Stimulated activated naive B cell treated with anti-CD40 and anti-IgM and Interleukin-4, amounts not matched to agents 10 μg/mL and 1 μg/mL and 100 μg/mL, for 72 hours (primary cell): Measurements from ENCODE around the gene ARMC9.

Experiments used
- ATAC-seq, 2 donors: fragments of 150-1000 bp; cut with Tn5 transposase; replicated peaks; 2 replicates each; pipeline ENCODE4 v1.10.0; 2021; ENCODE audit warnings: moderate library complexity in 1 of 2
- DNase-seq: peaks from one replicate; pipeline ENCODE4 v3.0.0; 2021
- H3K27ac Mint-ChIP-seq: one replicate; pipeline ENCODE4 v1.8.0; 2022; ENCODE audit warnings: mild to moderate bottlenecking, mixed read lengths
- H3K27me3 Mint-ChIP-seq, 2 donors: one replicate each; pipeline ENCODE4 v1.8.0; 2022; ENCODE audit warnings: mixed read lengths in 2 of 2
- H3K36me3 Mint-ChIP-seq, 2 donors: one replicate each; pipeline ENCODE4 v1.8.0; 2022; ENCODE audit warnings: mixed read lengths in 2 of 2, mild to moderate bottlenecking in 1 of 2
- H3K4me1 Mint-ChIP-seq, 2 donors: one replicate each; pipeline ENCODE4 v1.8.0; 2022; ENCODE audit warnings: mixed read lengths in 2 of 2, mild to moderate bottlenecking in 1 of 2
- H3K4me3 Mint-ChIP-seq, 2 donors: one replicate each; pipeline ENCODE4 v1.8.0; 2022; ENCODE audit warnings: mild to moderate bottlenecking in 2 of 2, mixed read lengths in 2 of 2, moderate library complexity in 1 of 2
- H3K9me3 Mint-ChIP-seq, 2 donors: one replicate each; pipeline ENCODE4 v1.8.0; 2022; ENCODE audit warnings: mixed read lengths in 2 of 2, mild to moderate bottlenecking in 1 of 2

Gene ARMC9

GRCh38 chr2:231256494-231256893 is 58.1 kb downstream of the ARMC9 start:
- Mint-ChIP-seq H3K4me1 (no peaks in the 10 kb centered on the region), H3K4me3 (no peak overlapping the region)
- DNase-seq: no peak

GRCh38 chr2:231257763-231258162 is 59.3 kb downstream of the ARMC9 start:
- no peaks in the 10 kb centered on the region for H3K9me3 Mint-ChIP-seq
- H3K4me3 Mint-ChIP-seq: no peak overlapping the region
- DNase-seq: no peak
- H3K27me3 Mint-ChIP-seq: no peaks in the 10 kb centered on the region
- no peak overlapping the region for H3K27ac Mint-ChIP-seq
- peaks cover 18 to 27% of the 10 kb centered on the region in 2 donors for H3K36me3 Mint-ChIP-seq
- no peaks in the 10 kb centered on the region for H3K4me1 Mint-ChIP-seq
- no peak for ATAC-seq

More at GRCh38 chr2:231256494-231256893, 58.1 kb downstream of the ARMC9 start:
- Mint-ChIP-seq H3K36me3 (peaks cover 16 to 26% of the 10 kb centered on the region in 2 donors), H3K9me3 (no peaks in the 10 kb centered on the region), H3K27ac (no peak overlapping the region), H3K27me3 (no peaks in the 10 kb centered on the region)
- ATAC-seq: no peak

- Mint-ChIP-seq H3K4me1 (no peaks in the 10 kb centered on the region), H3K27ac (no peak overlapping the region), H3K36me3 (peaks cover 22 to 29% of the 10 kb centered on the region in 2 donors), H3K27me3 (no peaks in the 10 kb centered on the region), H3K9me3 (no peaks in the 10 kb centered on the region), H3K4me3 (no peak overlapping the region)
- DNase-seq: no peak
- ATAC-seq: no peak
Observed at GRCh38 chr2:231258701-231259100, 60.3 kb downstream of the ARMC9 start.

GRCh38 chr2:231259104-231259503 is 60.7 kb downstream of the ARMC9 start:
- no peak overlapping the region for H3K4me3 Mint-ChIP-seq
- peaks cover 22 to 26% of the 10 kb centered on the region in 2 donors for H3K36me3 Mint-ChIP-seq
- H3K9me3 Mint-ChIP-seq: no peaks in the 10 kb centered on the region
- DNase-seq (no peak), ATAC-seq (no peak)
- H3K27me3 Mint-ChIP-seq: no peaks in the 10 kb centered on the region
- no peak overlapping the region for H3K27ac Mint-ChIP-seq
- no peaks in the 10 kb centered on the region for H3K4me1 Mint-ChIP-seq

GRCh38 chr2:231260442-231261208 is 62.2 kb downstream of the ARMC9 start:
- no peaks in the 10 kb centered on the region for H3K4me1 Mint-ChIP-seq
- ATAC-seq (no peak), DNase-seq (no peak)
- peaks cover 22 to 26% of the 10 kb centered on the region in 2 donors for H3K36me3 Mint-ChIP-seq
- no peak overlapping the region for H3K4me3 Mint-ChIP-seq
- H3K27ac Mint-ChIP-seq: no peak overlapping the region
- H3K9me3 Mint-ChIP-seq: no peaks in the 10 kb centered on the region
- no peaks in the 10 kb centered on the region for H3K27me3 Mint-ChIP-seq

- H3K27me3 Mint-ChIP-seq: no peaks in the 10 kb centered on the region
- H3K9me3 Mint-ChIP-seq: no peaks in the 10 kb centered on the region
- H3K27ac Mint-ChIP-seq: peak overlapping the region; percentile 79
- peaks cover 0 to 3% of the 10 kb centered on the region in 2 donors for H3K4me1 Mint-ChIP-seq
- peaks cover 20 to 24% of the 10 kb centered on the region in 2 donors for H3K36me3 Mint-ChIP-seq
- no peak overlapping the region for H3K4me3 Mint-ChIP-seq
- no peak for ATAC-seq
- no peak for DNase-seq
Observed at GRCh38 chr2:231263118-231263831, 64.8 kb downstream of the ARMC9 start.

- Mint-ChIP-seq H3K27me3 (no peaks in the 10 kb centered on the region), H3K9me3 (no peaks in the 10 kb centered on the region), H3K4me1 (peaks cover 0 to 3% of the 10 kb centered on the region in 2 donors), H3K27ac (no peak overlapping the region), H3K36me3 (peaks cover 21 to 32% of the 10 kb centered on the region in 2 donors), H3K4me3 (no peak overlapping the region)
- ATAC-seq (no peak), DNase-seq (no peak)
Observed at GRCh38 chr2:231270221-231271114, 72.0 kb downstream of the ARMC9 start.

GRCh38 chr2:231272991-231273390 is 74.6 kb downstream of the ARMC9 start:
- no peaks in the 10 kb centered on the region for H3K27me3 Mint-ChIP-seq
- DNase-seq (no peak), ATAC-seq (no peak)
- H3K4me1 Mint-ChIP-seq: peaks cover 3 to 5% of the 10 kb centered on the region in 2 donors
- no peaks in the 10 kb centered on the region for H3K9me3 Mint-ChIP-seq
- H3K27ac Mint-ChIP-seq: no peak overlapping the region
- H3K36me3 Mint-ChIP-seq: peaks cover 28 to 40% of the 10 kb centered on the region in 2 donors
- no peak overlapping the region for H3K4me3 Mint-ChIP-seq

- H3K9me3 Mint-ChIP-seq: no peaks in the 10 kb centered on the region
- DNase-seq (no peak), ATAC-seq (no peak)
- no peak overlapping the region for H3K4me3 Mint-ChIP-seq
- H3K27ac Mint-ChIP-seq: no peak overlapping the region
- peaks cover 20 to 25% of the 10 kb centered on the region in 2 donors for H3K4me1 Mint-ChIP-seq
- H3K36me3 Mint-ChIP-seq: peaks cover 32 to 48% of the 10 kb centered on the region in 2 donors
- H3K27me3 Mint-ChIP-seq: no peaks in the 10 kb centered on the region
Observed at GRCh38 chr2:231276987-231277386, 78.6 kb downstream of the ARMC9 start.

GRCh38 chr2:231277962-231278361 is 79.5 kb downstream of the ARMC9 start:
- H3K27me3 Mint-ChIP-seq: no peaks in the 10 kb centered on the region
- DNase-seq (no peak), ATAC-seq (peak; percentile 76 to 86)
- peaks cover 35 to 50% of the 10 kb centered on the region in 2 donors for H3K36me3 Mint-ChIP-seq
- no peak overlapping the region for H3K4me3 Mint-ChIP-seq
- no peak overlapping the region for H3K27ac Mint-ChIP-seq
- H3K4me1 Mint-ChIP-seq: peaks cover 20 to 25% of the 10 kb centered on the region in 2 donors
- no peaks in the 10 kb centered on the region for H3K9me3 Mint-ChIP-seq

- Mint-ChIP-seq H3K4me3 (no peak overlapping the region), H3K36me3 (peaks cover 32 to 43% of the 10 kb centered on the region in 2 donors), H3K27ac (no peak overlapping the region), H3K9me3 (no peaks in the 10 kb centered on the region), H3K27me3 (no peaks in the 10 kb centered on the region), H3K4me1 (peaks cover 20 to 25% of the 10 kb centered on the region in 2 donors)
- no peak for ATAC-seq
- no peak for DNase-seq
Observed at GRCh38 chr2:231278868-231279267, 80.4 kb downstream of the ARMC9 start.

- Mint-ChIP-seq H3K27me3 (no peaks in the 10 kb centered on the region), H3K36me3 (peaks cover 33 to 48% of the 10 kb centered on the region in 2 donors), H3K27ac (peak overlapping the region; percentile 70), H3K4me3 (peak overlapping the region; percentile 6 to 47), H3K4me1 (peaks cover 20 to 25% of the 10 kb centered on the region in 2 donors), H3K9me3 (no peaks in the 10 kb centered on the region)
- ATAC-seq (peak; percentile 69 to 73), DNase-seq (no peak)
Observed at GRCh38 chr2:231280846-231281245, 82.4 kb downstream of the ARMC9 start.

- H3K36me3 Mint-ChIP-seq: peaks cover 21 to 31% of the 10 kb centered on the region in 2 donors
- no peaks in the 10 kb centered on the region for H3K9me3 Mint-ChIP-seq
- no peak for DNase-seq
- ATAC-seq: no peak
- H3K4me1 Mint-ChIP-seq: peaks cover 10 to 12% of the 10 kb centered on the region in 2 donors
- no peak overlapping the region for H3K4me3 Mint-ChIP-seq
- H3K27me3 Mint-ChIP-seq: no peaks in the 10 kb centered on the region
- H3K27ac Mint-ChIP-seq: no peak overlapping the region
Observed at GRCh38 chr2:231284296-231284695, 85.9 kb downstream of the ARMC9 start.

- no peaks in the 10 kb centered on the region for H3K27me3 Mint-ChIP-seq
- no peak overlapping the region for H3K4me3 Mint-ChIP-seq
- H3K27ac Mint-ChIP-seq: no peak overlapping the region
- H3K4me1 Mint-ChIP-seq: no peaks in the 10 kb centered on the region
- no peak for DNase-seq
- H3K9me3 Mint-ChIP-seq: no peaks in the 10 kb centered on the region
- ATAC-seq: no peak
- H3K36me3 Mint-ChIP-seq: peaks cover 16 to 25% of the 10 kb centered on the region in 2 donors
Observed at GRCh38 chr2:231286964-231287363, 88.5 kb downstream of the ARMC9 start.
